DMS79 (cell line): ENCODE data around the gene IST1.
A peak's percentile ranks its signal among the peaks of the same experiment; 100 is the strongest.
"Not testable (repeated sequence)": the region's sequence is repeated elsewhere in the genome, so short reads cannot be mapped to it uniquely, and the experiment has no call there.

Experiments used
- DNase-seq: peaks from one replicate; lab custom pipeline; 2025; lab: John Stamatoyannopoulos, UW

The IST1 gene

DNA sequence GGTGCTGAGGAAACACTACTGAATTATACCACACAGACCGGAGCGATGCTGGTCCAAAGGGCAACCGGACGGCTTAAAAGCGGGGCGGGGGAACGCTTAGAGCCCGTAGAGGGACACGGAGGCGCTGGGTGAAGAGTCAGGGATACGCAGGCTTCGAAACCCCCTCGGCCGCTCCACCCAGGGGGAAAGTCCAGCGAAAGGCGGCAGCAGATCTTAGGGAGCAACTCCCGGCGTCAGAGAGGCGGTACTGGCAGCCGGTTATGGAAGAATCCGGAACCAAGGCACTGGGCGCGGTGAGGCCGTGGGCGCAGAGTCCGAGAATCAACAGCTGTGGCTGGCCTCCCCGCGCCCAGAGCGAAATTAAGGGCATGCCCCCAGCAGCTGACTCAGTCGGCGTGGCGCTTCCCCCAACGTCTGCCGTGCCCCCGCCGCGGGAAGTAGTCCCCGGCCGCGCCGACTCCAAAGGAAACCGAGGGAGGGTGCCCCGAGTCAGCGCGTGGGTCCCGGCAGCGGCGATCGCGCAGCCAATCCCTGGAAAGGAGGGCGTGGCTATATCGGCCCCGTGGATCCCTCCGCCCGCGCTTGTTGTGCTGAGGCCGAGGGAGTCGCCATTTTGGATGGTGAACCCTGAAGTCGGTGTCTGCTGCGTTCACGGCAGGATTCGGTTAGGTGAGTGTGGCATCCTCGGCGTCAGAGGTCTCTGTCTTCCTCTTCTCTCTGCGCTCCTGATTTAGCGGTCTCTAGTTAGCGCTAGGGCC, at the start of gene IST1:
Gene IST1, plus strand, starts transcription at position 611 of the 758 bp plus-strand sequence. CDS start 20,110 bp downstream, outside the sequence.
- peak; percentile 81 for DNase-seq

DNA sequence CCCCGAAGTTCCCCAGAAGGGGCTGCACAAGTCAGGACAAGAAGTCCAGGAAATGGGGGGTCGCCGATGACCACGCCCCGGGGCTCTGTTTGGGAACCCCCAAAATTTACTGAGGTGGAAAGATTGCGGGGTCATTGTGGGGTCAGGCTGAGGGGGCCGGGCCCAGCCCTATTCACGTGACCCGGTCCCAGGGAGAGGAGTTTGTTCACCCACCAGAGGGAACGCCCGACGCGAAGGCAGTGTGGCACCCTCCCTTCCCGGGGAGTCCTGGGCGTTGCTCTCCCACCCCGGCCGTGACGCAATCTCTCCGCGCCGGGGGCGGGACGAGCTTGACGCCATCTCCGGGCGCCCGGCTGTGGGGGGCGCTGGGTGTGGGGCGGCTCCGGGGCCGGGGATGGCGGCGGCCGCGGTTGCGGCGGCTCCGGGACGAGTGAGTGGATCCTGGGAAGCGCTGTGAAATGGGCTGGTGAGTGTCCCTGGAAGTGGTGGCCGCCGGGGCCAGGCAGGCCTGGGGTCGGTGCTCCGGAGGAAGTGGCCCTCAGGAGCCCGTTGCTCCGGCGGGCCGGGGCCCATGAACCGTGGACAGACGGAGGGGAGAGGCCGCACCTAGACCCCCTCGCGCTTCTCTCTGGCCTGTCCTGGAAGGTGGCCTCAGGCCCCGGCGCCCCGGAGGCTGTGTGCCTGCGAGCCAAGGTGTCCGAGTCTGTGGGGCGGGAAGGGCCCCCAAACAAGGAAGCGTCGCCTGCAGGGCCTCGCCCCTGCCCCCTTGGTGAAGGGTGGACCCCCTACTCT, 49.5 kb upstream of the IST1 start, which contains the start of gene ATXN1L:
Gene ATXN1L, plus strand, starts transcription at position 338 of the 792 bp plus-strand sequence. CDS start 3,765 bp downstream, outside the sequence.
- DNase-seq = peak; percentile 27

DNA sequence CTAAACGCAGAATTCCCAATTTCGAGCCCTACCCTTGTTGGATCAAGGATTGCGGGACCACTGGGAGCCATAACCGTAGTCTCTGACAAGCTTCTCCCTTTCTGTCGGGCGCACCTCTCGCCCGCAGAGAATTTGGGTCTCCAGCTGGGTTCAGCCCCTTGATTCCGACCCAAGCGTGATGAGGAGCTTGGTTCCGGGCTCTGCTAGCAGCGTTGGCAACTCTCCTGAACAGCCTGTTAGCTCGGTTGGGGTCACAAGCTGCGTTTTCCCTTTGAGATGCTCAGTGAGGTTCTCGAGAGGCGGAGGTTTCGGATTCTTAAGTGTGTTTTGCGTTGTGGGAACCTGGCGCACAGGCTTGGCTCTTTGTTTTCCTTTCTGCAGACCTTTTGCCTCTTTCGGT, 48.9 kb upstream of the IST1 start:
- DNase-seq = peak; percentile 7

DNA sequence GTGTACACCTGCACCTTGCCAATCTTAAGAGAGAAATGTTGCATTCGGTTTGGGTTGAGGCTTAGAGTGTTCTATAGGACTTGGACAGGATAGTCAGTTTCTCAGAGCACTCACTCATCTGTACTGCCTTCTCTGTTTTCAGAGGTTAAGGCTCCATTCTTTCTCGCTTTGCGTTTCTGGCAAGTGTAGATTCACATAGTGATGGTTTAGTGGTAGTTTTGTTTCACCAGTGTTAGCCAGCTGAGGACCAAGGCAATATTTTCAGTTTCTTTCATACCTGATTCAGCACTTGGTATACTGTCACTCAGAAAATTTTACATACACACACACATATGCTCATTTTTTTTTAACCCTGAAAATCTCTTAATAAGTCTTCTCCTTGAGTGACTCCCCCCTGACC, 48.2 kb upstream of the IST1 start:
- DNase-seq = no peak

DNA sequence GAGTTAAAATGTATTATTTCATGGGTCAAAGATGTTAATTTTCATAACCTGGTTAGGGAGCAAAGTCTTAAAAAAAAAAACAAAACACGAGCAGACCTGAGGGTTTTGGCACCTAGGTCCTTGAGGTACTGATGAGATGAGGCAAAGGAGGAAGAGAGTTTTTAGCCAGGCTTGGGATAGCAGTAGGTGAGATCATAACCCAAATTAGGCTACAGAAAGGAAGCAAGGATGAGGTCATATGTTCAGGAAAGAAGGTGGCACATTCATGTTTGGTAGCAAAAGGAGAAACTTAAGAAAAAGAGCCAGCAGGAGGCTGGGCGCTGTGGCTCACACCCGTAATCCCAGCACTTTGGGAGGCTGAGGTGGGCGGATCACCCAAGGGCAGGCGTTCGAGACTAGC, 46.7 kb upstream of the IST1 start:
- DNase-seq = no peak

DNA sequence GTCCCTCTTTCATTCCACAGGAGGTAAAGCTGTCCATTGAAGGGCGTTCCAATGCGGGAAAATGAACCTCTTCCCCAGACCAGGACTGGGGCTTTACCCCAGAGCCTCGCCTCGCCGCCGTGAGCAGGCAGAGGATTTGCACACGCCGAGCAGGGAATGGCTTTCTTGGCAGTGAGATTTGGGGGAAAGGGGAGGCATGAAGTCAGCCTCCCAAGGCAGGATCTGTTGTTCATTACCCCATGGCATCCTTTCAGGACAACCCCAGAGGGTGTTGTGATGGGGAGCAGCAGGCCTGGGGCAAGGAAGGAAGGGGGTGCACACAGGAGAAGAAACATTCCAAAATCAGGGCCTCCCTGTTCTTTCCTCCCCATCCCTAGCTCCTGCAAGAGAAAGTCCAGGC, 43.6 kb upstream of the IST1 start:
- DNase-seq = no peak

DNA sequence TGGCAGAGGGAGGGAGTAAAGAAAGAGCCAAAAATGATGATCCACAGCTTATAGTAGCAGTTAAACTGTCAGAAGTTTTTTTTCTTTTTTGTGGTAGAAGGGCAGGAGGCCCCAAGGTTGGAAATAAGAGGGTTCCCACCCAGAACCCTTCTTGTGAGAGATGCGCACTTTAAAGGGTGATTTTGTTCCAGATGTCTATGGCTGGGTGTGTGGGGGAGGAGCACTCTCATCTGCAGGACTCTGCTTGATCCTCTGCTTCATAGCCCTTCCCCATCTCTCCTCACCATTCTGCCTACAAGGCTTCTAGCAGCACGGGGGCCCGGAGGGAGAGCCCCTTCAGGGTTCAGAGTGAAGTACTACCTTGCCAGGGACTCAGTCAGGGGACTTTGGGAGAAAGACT, 43.2 kb upstream of the IST1 start:
- DNase-seq = no peak

DNA sequence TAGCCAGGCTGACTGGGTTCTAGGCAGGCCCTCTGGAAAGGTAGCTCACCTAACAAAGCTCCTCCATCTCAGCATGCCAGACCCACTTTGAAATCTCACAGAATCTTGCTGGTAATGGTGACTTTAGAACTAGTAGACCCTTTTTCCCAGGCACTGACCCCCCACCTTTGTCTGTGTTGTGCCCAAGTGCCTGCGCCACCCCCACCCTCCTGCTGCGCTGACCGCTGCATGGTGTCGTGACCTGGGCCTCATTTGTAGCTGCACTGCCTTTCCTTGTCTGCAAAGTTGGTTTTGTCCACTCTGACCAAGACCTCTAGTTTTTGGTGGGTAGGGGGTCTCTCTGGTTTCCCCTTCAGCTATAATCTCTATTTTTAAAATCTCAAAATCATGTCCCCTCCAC, 42.8 kb upstream of the IST1 start:
- no peak for DNase-seq

DNA sequence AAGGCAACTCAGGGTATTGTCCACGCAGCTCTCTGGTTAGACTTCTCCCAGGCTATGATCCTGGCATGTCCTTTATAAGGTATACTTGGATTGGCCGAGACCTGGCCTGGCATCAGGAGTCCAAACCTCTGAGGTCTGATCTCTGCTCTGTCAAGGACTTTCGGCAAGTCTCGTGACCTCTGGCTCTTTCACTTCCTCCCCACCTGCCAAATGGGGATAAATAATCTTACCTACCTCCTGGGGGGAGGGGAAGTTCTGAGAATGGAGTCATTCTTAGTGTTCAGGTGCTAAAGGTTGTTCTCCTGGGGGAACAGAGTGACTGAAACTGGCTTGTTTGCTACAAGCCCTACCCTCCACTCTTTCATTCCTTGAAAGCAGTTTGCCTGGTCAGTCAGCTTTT, 41.9 kb upstream of the IST1 start:
- DNase-seq = no peak

DNA sequence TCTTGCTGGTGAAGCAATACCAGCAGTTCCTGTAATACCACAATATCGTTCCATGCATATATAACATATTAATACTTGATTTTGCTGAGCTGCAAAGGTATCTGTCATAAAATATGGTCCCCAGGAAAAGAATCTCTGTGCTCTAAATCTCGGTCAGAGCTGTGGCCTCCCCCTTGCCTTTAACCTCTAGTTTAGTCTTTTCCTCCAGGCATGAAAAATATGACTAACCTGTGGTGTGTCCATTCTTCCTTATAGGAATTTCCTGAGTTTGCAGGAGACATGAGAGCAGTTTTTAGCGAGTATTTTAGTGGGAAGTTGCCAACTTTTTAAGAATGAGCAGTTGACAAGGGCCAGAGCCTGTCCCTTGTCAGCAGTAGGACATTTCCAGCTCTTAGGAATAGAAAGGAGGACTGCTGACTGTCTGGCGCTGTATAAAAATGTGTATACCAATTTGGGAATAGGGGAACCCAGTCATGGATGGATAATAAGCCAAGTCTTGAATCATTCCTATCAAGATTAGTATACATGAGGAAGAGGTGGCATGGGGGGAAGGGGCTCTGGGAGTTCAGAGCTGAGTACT, 40.9 kb upstream of the IST1 start:
- DNase-seq = no peak

DNA sequence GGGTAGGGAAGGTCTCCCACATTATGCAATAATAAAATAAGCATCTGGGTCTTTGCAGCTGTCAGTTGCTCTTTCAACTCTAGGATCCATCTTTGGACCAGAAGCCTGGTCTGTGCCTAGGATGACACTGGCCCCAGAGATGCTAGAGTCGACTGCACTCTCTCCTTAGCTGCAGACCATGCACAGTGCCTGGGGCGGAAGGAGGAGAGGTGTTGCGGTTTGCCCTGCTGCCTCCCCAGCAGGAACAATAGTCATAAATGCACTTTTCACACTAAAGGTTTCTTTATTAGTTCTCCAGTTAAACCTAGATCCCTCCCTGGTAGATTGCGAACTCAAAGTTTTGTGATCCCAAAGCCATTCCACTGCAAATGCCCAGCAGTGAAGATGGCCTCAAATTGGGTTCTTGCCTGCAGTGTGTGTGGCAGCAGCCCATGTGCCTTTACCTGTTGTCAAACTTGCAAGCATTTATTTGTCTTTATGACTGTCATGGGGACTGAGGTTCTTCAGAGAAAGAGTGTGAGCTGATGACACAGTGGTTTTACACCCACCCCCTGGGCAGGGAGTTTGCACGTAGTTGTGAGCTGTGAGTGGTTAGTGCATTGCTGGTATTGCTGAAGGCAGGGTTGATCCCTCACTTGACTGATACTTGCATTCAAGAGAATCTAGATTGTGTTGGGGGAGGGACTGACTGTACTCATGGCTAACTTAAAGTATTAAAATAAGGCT, 39.2 kb upstream of the IST1 start:
- DNase-seq = no peak

DNA sequence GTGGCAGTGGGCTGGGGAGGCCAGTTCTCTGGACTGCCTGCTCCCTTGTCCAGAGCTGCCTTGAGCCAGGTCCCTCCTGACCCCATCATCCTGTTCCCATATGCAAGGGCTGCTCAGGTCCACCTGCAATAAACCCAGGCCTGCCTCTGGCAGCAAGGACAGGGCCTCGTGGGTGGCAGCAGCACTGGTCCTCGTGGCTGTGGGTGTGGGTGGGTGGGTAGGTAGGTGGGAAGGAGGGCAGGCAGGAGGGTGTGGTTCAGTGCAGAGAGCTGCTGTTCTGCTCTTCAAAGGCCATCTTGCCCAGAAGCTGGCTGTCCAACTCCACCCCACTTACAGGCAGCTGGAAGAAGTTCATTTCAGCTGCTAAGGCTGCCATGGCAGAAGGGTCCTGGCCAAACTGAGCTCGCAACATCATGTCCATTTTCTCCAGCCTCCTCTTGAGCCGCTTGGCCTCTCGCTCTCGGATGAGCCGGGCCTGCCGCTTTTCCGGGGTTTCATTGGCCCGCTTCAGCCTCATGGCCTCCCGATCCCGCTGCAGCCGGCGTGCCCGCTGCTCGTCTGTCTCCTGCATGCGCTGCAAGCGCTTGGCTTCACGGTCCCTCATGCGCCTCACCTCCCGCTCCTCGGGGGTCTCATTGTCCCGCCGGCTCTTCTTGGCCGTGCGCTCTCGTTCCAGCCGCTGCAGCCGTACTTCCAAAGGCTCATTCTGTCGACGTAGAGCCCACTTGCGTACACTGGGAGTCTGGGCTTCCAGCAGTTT, 35.4 kb upstream of the IST1 start:
- DNase-seq = no peak

DNA sequence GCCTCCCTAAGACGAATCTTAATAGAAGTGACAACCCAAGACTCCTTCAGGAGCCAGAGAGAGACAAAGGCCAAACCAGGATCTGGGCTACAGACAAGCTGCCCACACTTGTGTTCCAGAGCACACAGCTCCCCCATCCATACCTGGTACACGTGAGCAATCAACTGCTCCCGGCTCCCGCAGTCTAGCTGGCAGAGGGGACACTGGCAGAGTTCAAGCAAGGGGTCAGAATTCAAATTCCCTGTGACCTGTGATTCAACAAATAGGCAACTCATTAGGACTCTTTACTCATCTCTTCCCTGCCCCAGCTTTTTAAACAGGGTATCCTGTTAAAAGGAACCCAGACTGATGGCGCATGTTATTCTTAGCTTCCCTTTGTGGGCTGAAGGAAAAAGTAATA, 31.3 kb upstream of the IST1 start:
- DNase-seq = no peak

DNA sequence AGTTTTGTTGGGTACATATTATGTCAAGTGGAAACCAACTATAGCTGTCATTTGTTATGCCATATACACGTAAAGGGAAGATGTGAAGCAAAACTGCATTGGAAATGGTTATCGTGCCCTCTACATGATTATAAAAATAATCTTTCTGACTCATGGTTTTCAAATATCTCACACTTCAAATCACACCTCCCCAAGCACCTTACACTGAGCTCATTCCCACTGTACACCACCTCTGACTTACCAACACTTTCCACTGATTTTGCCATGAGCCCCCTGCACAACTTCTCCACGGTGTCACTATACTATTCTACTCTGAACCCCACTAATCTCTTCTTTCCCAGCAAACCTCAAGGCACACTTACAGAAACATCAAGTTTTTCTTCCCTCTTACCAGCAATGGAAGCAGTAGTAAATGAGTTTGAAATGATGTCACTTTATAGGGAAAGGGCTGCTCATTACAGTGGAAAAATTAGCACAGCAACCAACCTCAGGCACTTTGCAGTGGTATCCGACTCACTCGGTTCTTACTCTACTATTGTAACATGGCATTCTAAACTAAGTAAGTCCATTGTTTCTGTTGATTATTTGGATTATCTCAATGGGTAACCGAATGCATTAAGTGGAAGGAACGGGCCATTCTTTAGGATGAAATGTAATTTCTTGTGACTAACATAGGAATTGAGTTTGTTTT, 30.0 kb upstream of the IST1 start:
- DNase-seq = no peak

DNA sequence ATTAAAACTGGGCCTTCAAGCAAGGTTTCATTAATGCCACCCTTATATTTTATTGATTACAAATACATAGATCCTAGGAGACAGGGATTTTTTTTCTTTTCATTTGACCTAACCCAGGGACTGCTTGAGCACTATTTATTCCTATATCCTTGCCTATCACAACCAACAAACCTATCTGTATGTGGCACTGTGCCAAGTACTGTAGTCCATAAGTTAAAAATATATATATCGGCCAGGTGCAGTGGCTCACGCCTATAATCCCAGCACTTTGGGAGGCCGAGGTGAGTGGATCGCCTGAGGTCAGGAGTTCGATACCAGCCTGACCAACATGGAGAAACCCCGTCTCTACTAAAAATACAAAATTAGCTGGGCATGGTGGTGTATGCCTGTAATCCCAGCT, 28.2 kb upstream of the IST1 start:
- DNase-seq = not testable (repeated sequence)

DNA sequence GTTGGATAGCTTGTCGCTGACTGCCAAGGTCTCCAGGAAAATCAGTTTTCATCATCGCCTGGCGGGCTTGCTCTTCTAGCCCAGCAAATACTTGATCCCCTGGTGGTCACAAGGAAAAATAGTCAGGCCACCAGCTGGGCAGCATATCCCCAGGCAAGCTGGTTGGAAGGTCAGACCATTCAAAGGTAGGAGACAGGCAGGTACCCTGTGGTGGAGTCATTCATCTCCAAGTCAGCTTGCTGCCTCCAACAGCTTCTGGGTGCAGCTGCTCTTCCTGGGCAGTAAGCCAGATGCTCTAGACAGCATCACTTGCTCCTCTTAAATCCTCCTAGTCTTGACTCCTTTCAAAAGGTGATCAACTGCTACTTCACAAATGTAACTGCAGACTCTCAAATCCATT, 27.4 kb upstream of the IST1 start:
- DNase-seq = peak; percentile 17

DNA sequence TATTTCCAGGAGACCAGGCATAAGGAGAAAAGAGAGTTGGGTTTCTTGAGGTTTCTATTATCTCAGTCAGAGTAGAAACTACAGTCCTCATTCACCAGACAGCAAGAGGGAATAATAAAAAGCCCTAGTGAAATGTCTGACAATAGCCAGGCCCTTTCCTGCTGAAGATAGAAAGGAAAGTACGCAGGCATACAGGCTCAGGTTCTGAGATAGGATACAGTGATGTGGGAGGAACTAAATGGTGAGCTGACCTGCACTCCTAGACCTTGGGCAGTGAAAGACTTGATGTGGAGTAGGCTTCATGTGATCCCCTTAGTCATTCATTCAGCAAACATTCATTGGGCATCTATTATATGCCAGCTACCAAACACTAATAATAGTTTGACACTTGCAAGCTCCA, 26.2 kb upstream of the IST1 start:
- no peak for DNase-seq

DNA sequence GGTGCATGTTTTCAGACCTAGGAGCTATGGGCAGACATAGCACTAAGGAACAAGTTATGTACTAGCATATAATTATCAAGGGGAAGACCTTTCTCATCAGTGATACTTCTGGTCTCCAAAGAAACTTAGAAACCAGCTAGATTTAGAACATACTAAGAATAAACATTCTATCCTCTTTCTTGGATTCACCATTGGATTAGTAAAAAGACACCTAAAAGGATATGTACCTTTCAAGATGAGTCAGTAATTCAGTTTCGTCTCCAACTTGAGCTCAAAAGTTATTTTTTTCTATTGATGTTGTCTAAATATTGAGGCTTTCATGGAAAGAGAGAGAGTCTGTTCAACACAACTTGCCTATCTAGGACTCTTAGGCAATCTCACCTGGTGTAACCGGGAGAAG, 24.5 kb upstream of the IST1 start:
- no peak for DNase-seq

DNA sequence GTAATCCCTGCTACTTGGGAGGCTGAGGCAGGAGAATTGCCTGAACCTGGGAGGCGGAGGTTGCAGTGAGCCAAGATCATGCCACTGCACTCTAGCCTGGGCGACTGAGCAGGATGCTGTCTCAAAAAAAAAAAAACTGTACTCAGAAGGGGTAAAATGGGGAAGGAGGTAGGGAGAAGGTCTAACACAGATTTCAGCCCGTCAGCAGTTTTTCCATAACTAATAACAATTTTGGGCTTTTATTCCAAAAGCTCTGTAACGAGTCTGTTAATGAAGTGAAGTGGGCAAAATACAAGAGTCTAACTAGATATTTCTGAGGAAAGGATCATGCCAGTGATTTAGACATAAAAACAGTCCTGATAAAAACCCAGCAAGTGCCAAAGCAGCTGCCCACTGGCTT, 22.1 kb upstream of the IST1 start:
- DNase-seq = no peak

DNA sequence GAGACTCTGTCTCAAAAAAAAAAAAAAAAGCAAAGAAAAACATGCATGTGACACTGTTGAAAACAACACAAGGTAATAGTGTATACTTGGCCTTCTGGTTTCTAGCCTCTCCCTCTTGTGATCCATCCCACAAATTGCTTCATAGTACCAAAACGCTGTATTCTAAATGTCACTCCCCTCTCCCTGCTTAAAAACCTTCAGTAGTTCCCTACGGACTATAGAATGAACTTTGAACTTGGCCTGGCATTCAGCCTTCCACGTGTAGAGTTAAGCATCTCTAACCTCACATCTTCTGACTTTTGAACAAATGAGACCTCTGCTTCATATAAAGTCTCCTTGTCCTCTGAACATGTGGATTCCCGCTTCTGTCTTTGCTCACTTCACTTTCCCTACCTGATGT, 16.4 kb upstream of the IST1 start:
- DNase-seq = no peak

DNA sequence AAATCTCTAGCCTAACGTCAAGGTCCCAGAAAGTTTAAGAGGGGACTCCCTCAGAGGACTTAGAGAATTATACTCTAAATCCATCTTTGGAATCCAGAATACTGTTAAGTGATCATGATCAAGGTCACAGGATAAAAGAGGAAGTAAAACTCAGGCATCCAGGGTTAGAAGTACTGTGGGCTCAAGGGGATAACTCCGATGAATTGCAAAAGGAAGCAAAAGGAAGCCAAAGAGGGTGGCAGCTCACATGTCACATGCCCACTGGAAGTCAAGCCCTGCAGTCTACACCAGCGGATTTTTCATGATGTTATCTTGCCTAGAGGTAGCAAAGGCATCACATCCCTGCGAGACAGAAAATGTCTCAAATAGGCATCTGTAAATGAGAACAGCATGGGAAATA, 15.2 kb upstream of the IST1 start:
- no peak for DNase-seq
